Stimulated activated CD8-positive, alpha-beta memory T cell treated with anti-CD3 and anti-CD28 coated beads, Interleukin-2, amount 100 ng/mL, for 1 hour (primary cell): Measurements from ENCODE around the gene MTMR12.

Experiments used
- DNase-seq, 2 donors: peaks; one replicate each; pipeline ENCODE4 v3.0.0-alpha.2; 2020; ENCODE audit warnings: low read depth in 2 of 2

MTMR12 gene

DNA sequence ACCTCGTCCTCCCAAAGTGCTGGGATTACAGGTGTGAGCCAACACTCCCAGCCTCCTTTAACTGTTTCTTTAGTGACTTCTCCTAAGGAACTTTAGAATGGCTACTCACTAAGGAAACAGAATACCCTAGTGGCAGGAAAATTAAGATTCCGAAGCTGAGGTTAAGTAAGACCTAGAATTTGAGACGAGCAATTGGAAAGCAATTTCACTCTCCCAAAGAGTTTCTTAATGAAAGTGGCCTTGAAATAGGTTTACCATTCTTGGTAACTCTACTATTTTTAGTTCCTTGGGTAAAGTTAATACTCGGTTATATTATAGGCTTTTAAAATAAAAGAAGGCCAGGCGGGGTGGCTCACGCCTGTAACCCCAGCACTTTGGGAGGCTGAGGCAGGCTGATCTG lies 115.7 kb downstream of the MTMR12 start:
- no peak for DNase-seq

- DNase-seq, result no peak
Observed at GRCh38 chr5:32195265-32195664, 117.5 kb downstream of the MTMR12 start.

GRCh38 chr5:32193591-32193990 lies 119.1 kb downstream of the MTMR12 start:
- no peak for DNase-seq

- no peak for DNase-seq
Observed at GRCh38 chr5:32190095-32190494, 122.6 kb downstream of the MTMR12 start.

DNA sequence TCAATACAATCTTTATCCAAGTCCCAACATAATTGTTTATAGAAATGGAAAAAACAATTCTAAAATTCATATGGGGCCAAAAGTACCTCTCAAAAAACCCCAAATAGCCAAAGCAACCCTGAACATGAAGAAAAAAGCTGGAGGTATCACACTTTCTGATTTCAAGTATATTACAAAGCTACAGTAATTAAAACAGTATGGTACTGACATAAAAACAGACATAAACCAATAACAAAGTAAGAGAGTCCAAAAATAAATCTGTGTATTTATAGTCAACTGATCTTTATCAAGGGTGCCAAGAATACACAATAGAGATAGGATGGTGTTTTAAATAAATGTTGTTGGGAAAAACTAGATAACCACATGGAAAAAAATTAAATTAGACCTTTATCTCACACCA lies 125.1 kb downstream of the MTMR12 start:
- DNase-seq, result no peak

DNA sequence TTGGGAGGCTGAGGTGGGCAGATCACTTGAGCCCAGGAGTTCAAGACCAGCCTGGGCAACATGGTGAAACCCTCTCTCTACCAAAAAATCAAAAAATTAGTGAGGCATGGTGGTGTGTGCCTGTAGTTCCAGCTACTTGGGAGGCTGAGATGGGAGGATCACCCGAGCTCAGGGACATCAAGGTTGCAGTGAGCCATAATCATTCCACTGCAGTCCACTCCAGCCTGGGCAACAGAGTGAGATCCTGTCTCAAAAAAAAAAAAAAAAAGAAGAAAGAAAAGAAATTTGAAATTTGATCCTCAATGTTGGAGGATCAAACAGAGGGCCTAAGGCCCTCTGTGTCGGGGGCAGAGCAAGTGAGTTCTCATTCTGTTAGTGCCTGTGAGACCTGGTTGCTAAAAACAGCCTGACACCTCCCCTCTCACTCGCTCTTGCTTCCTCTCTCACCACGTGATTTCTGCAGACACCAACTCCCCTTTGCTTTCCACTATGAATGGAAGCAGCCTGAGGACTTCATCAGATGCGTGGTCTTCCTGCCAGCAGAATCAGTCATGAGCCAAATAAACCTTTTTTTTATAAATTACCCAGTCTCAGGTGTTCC lies 130.2 kb downstream of the MTMR12 start:
- peak in 1 of 2 donors; percentile 4 for DNase-seq
